Activated effector memory CD4-positive, alpha-beta T cell treated with anti-CD3 and anti-CD28 coated beads, Interleukin-2, amount 50 U/mL, for 16 hours (primary cell): Measurements from ENCODE around the gene HTR3A.

Experiments used
- DNase-seq: peaks from one replicate; pipeline ENCODE4 v3.0.0-alpha.2; 2020

HTR3A gene

DNA sequence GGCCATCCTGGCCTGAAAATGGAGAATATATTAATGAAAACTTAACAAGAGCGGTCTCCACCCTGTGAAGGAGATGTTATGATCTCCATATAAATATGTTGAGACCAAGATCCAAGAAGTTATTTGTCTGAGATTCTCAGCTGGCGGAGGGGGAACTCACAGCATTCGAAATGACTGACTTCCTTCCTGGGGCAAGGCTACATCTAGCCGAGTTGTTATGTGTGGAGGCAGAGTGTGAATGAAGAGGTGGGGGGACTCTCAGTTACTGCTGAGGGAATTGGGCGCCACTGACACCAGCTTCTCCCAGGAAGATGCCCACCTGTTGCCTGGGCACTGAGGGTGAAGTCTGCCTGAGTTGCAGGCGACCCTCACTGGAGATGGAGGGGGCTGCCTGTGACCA, 5.9 kb downstream of the HTR3A start:
- no peak for DNase-seq

DNA sequence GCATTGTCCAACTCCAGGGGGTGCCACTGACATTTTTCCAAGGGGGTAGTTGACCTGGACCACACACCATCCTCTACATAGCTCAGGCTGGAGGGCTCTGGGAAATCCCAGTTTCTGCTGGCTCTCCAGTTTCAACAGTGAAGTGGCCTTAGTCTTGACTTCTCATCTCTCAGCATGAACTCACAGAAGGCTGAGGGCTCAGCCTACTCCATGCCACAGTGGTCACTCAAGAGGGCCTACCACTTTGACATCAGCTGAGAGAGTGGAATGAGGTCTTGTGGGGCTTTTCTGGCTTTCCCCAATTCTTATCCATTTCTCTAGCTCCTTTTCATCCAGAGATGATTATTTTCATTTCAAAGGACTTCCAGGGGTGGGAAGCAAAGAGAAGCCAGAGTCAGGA, 7.4 kb downstream of the HTR3A start:
- no peak for DNase-seq

GRCh38 chr11:113984781-113985180, 9.9 kb downstream of the HTR3A start:
- no peak for DNase-seq

DNA sequence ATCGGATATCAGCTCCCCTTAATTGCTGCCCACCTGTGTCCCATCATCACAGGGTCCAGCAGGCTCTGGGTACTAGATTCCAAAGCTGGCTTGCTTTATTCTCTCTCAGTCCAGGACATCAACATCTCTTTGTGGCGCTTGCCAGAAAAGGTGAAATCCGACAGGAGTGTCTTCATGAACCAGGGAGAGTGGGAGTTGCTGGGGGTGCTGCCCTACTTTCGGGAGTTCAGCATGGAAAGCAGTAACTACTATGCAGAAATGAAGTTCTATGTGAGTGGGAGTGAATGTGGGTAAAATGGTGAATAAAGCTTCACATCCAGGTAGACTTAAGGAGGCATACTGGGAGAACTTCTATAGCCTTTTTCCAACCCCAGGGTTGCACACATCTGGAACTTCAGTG, 11.0 kb downstream of the HTR3A start:
- DNase-seq, result peak; percentile 27

DNA sequence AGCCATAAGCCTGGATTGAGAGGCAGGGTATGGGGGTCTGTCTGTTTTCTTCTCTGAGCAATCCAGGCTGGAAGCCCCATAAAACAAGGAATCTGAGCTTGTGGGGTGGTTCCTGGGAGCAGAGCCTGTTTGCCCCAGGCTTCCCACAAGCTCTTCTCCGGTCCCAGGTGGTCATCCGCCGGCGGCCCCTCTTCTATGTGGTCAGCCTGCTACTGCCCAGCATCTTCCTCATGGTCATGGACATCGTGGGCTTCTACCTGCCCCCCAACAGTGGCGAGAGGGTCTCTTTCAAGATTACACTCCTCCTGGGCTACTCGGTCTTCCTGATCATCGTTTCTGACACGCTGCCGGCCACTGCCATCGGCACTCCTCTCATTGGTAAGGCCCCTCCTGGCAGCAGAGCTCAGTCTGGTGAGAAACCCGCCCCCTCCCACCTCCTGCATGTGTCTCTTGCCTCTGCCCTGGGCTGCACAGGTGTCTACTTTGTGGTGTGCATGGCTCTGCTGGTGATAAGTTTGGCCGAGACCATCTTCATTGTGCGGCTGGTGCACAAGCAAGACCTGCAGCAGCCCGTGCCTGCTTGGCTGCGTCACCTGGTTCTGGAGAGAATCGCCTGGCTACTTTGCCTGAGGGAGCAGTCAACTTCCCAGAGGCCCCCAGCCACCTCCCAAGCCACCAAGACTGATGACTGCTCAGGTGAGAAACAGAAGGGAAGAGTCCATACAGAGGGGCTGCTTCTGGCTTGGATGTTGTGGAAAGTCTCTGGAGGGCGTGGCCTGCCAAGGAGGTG, 11.6 kb downstream of the HTR3A start:
- peak; percentile 39 for DNase-seq

GRCh38 chr11:113989381-113989780, 14.5 kb downstream of the HTR3A start:
- DNase-seq, result no peak

DNA sequence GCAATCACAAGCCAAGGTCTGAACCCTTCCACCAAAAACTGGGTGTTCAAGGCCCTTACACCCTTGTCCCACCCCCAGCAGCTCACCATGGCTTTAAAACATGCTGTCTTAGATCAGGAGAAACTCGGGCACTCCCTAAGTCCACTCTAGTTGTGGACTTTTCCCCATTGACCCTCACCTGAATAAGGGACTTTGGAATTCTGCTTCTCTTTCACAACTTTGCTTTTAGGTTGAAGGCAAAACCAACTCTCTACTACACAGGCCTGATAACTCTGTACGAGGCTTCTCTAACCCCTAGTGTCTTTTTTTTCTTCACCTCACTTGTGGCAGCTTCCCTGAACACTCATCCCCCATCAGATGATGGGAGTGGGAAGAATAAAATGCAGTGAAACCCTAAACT, 15.0 kb downstream of the HTR3A start:
- no peak for DNase-seq

DNA sequence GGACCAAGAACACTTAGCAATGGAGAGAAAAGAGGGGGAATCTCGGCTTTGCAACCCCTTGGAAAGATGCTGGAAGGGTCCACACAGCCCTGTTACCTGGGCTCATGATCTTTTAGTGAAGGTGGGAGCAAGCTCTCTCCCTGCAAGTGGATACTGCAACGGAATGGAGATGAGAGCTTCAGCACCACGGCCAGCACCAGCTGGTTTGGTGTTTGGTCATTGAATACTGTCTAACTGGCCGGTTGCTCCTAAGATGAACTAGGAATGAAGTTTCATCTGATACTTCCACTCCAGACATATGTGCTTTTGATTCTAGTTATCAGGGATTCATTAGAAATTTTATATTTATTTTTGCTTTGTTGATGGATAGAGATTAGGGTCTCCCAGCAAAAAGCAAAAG, 16.3 kb downstream of the HTR3A start:
- no peak for DNase-seq

DNA sequence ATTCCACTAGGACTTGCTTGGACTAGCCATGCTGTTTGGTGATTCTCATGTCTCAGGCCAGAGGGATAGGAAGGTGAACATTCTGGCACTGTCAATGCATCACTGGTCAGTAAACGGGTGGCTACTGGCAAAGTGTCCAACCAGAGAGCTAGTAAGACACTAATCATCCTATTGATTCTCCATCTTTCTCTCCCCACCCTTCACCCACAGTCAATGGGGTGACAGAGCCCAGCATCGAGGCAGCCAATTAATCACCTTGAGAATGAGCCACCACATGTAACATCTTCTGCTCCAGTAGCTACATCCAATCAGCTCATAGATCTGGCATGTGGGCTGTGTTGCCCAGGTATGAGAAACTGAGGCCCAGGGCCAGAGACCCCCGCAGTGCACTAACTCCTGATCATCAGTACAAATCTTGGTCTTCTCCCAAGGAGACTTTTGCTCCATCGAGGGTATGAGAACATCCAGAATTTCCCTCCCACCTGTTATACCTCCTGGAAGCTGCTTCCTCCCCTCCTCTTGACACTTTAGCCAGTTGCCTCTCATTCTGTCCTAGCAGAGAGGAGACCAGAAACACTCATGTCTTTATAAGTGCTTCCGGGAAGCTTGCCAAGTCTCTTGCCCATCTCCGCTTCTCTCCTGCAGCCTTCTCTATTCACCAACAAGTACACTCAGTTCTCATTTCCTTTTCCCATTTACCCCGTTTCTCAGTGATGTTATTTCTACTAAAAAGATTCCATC, 17.0 kb downstream of the HTR3A start:
- no peak for DNase-seq

GRCh38 chr11:113992459-113993110, 17.7 kb downstream of the HTR3A start:
- DNase-seq, result no peak

- DNase-seq, result peak; percentile 74
Measured at GRCh38 chr11:113994077-113994954, 19.4 kb downstream of the HTR3A start.

DNA sequence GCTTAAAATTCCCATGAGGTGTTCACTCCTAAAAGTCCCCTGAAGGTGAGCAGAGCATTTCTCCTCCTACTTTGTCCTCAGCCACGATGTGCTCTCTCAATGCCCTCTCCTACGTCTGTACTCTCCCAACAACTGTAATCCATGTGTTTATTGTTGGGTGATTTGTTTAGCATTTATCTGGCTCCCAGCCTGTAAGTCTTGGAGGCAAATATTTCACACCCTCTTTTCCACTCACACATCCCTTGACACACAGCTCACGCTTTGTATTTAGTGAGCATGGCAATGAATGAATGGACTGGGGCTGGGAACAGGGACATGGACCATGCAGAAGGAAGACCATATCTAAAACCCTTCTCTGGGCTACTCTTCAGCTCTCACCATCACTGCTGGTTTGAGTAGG, 22.6 kb downstream of the HTR3A start:
- no peak for DNase-seq

DNA sequence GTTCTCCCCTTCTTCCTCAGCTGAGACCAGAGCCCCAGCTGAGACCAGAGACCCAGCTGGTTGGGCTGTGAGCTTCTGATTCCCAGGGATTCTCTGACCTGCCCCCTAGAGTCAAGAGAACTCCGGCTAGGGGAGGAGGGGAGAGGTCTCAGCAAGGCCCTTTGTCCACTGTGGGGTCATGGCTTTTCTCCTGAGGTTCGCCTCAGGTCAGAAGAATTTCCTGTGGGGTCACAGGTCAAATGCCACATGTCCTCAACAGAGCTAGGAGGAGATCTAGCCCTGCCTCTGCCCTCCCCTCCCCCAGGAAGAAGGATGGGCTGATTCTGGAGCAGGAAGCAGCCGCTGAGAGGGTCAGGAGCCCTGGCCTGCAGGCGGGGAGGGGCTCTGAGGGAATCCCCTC, 23.7 kb downstream of the HTR3A start:
- no peak for DNase-seq

DNA sequence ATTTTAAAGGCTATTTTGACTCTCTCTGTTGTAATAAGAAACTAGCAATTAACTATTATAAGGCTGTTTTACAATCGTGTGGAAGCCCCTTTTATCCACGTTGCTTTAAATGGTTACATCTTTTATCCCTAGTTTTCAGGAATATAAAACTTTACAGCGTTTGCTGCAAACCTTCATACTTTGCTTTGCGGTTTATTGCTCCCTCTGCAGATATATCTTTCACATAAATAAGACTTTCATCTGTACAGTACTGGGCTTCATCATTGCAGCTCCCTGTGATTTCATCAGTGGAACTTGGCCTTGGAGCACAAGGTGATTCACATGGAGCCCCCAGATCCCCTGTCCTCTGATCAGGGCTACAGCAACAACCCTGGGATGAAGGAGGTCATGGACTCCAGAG, 25.6 kb downstream of the HTR3A start:
- DNase-seq, result no peak

GRCh38 chr11:114001416-114001815, 26.5 kb downstream of the HTR3A start:
- DNase-seq, result no peak

DNA sequence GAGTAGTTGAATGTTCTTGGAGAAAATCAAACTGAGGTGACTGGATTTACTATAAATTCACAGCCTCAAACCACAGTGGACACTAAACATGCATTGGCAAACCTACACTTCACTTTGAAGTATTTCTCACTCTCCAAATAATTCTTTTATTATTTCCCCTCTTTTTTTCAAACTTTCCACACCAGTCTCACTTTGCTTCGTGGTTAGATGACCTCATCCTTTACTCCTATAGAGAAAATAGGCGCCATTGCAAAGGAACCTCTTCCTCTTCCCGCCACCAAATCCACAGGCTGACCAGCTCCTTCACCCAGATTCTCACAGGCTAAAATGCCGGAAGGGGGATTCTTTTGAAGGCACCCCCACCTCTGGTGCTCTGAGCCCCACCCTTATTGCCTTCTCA, 33.4 kb downstream of the HTR3A start:
- DNase-seq, result no peak

DNA sequence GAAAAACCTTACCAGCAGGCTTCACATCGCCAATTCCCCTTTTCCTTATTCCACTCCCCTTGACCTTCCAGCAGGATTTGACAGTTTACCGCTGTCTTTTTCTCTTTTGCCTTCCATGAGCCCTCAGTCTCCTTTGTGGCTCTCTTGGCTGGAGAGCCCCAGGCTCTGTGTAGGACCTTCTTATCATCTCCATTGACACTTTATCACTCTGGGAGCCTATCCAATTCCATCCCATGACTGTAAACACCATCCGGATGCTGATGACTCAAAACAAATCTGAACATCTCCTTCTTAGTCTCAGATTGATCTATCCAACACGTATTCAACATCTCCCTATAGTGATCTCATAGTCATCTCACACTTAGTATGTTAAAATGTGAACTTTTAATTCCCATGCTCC, 36.0 kb downstream of the HTR3A start:
- DNase-seq, result no peak

- DNase-seq, result no peak
Measured at GRCh38 chr11:114011443-114011842, 36.5 kb downstream of the HTR3A start.

- no peak for DNase-seq
Measured at GRCh38 chr11:114015117-114015516, 40.2 kb downstream of the HTR3A start.

DNA sequence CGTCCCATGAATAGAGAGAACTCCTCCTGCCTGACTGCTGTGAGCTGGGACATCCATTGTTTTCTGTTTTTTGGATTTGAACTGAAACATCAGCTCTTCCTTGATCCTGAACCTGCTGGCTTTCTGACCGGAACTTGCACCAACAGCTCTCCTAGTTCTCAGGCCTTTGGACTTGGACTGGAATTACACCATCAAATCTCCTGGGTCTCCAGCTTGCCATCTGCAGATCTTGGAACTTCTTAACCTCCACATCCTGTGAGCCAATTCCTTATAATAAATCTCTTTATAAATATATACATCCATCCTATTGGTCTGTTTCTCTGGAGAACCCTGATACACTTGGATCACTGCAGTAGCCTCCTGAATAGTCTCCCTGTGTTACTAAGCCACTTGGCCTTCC, 42.1 kb downstream of the HTR3A start:
- no peak for DNase-seq

- no peak for DNase-seq
Measured at GRCh38 chr11:114017723-114018122, 42.8 kb downstream of the HTR3A start.

- DNase-seq, result no peak
Measured at GRCh38 chr11:114019046-114019445, 44.1 kb downstream of the HTR3A start.

DNA sequence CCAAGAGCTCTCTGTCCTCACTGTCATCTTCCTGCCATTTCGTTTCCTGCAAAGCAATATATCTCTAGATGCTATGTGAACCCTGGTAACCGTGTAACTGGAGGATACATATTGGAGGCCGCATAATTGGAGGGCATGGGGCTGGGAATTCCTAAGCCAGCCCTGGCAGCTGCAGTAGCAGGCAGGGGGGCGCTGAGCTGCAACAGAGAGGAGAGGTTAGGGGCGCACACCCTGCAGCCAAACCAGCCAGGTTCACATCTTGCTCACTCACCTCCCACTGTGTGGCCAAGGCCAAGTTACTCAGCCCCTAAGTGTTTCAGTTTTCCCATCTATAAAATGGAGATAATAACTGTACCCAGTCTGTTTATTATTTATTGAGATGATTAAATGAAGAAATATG, 44.7 kb downstream of the HTR3A start:
- DNase-seq, result no peak
